Skeletal muscle satellite cell (primary cell): ENCODE measurements around the gene TRIO.
A peak's percentile ranks its signal among the peaks of the same experiment; 100 is the strongest.

Source experiments
- H3K27me3 ChIP-seq: 2 replicates; pipeline ENCODE4 v1.7.0; 2013; ENCODE audit warnings: low read length; ENCODE audit not compliant: control insufficient read depth, insufficient read depth
- H3K36me3 ChIP-seq: 2 replicates; pipeline ENCODE4 v1.7.0; 2013; ENCODE audit warnings: mild to moderate bottlenecking, control low read depth, low read length; ENCODE audit not compliant: insufficient read depth
- H3K4me1 ChIP-seq: 2 replicates; pipeline ENCODE4 v1.7.0; 2013; ENCODE audit warnings: low read length; ENCODE audit not compliant: control insufficient read depth, insufficient read depth
- H3K4me2 ChIP-seq: 2 replicates; pipeline ENCODE4 v1.7.0; 2013; ENCODE audit warnings: mild to moderate bottlenecking, low read length
- H3K4me3 ChIP-seq: 2 replicates; pipeline ENCODE4 v1.7.0; 2013; ENCODE audit warnings: low read length
- H3K9ac ChIP-seq: 2 replicates; pipeline ENCODE4 v1.7.0; 2013; ENCODE audit warnings: mild to moderate bottlenecking, low read depth, low read length, moderate library complexity
- H3K9me3 ChIP-seq: replicated peaks from 2 replicates; pipeline ENCODE4 v1.7.0; 2013; ENCODE audit warnings: mild to moderate bottlenecking, control low read depth, low read length

TRIO gene

DNA sequence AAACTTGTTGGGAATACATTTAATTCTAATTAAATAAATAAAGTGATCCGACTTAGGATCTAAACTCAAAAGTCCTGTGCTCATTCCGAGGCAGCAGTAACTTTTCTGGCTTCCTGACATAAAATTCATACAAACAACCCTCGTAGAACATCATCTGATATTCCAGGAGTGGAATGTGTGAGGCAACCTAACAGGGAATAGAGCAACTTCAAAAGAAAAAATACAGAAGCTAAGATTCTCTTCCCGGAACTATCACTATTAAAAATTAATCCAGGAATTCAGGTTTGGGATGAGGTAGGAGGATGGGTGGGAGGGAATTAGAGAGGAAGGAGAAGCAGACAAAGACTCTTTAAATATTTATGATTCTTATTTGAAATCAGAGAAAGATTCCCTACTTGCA, 32.9 kb upstream of the TRIO start:
- Histone ChIP-seq H3K27me3 (no peaks in the 10 kb centered on the region), H3K4me3 (no peak overlapping the region), H3K9me3 (peaks cover 6% of the 10 kb centered on the region), H3K36me3 (no peaks in the 10 kb centered on the region), H3K4me2 (peak overlapping the region; percentile 65), H3K9ac (peak overlapping the region; percentile 74), H3K4me1 (peaks cover 54% of the 10 kb centered on the region)

DNA sequence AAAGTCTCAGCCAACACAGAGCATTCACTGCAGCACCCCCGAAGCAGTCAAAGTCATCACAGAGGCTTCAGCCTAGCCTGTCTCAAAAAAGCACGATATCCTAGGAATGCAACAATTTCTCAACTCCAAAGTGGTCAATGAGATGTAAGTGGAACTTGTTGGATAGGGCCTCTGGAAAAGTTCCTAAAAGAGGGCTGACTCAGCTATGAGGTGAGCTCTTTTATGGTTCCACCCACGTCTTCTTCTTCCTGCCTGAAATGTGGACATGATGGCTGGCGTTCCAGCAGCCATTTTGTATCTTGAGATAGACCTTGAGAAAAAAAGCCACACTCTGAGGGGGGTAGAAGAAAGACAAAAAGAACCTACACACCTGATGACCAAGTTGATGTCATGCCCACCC, 32.5 kb upstream of the TRIO start:
- Histone ChIP-seq H3K4me3 (no peak overlapping the region), H3K36me3 (no peaks in the 10 kb centered on the region), H3K4me2 (no peak overlapping the region), H3K9me3 (peaks cover 6% of the 10 kb centered on the region), H3K4me1 (peaks cover 49% of the 10 kb centered on the region), H3K27me3 (no peaks in the 10 kb centered on the region), H3K9ac (peak overlapping the region; percentile 74)

DNA sequence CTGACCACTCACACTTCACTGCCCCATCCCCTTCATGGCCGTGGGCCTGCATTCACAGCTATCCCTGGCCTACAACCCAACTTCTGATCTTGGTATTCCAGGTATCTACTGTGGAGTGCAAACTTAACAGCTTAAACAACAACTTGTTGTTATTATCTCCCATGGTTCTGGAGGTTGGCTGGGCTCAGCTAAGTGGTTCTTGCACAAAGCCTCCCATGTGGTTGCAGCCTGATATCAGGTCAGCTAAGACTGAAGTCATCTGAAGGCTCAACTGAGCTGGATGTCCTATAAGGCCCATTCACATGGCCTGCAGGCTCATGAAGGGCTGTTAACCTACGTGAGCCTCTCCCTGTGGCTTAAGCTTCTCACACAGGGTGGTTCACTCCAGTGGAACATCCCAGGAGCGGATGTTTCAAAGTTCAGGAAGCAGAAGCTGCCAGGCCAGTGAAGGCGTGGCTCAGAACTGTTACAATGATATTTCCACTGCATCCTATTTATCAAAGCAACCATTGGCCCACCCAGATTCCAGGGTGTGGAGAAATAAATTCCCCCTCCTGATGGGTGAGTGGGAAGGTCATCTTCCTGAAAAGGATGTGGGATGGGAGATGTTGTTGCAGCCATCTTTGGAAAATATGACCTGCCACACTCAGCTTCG, 30.0 kb upstream of the TRIO start:
- no peak overlapping the region for H3K4me3 ChIP-seq
- peaks cover 6% of the 10 kb centered on the region for H3K9me3 ChIP-seq
- H3K4me2 ChIP-seq: no peak overlapping the region
- H3K36me3 ChIP-seq: no peaks in the 10 kb centered on the region
- H3K9ac ChIP-seq: no peak overlapping the region
- no peaks in the 10 kb centered on the region for H3K27me3 ChIP-seq
- peaks cover 27% of the 10 kb centered on the region for H3K4me1 ChIP-seq

DNA sequence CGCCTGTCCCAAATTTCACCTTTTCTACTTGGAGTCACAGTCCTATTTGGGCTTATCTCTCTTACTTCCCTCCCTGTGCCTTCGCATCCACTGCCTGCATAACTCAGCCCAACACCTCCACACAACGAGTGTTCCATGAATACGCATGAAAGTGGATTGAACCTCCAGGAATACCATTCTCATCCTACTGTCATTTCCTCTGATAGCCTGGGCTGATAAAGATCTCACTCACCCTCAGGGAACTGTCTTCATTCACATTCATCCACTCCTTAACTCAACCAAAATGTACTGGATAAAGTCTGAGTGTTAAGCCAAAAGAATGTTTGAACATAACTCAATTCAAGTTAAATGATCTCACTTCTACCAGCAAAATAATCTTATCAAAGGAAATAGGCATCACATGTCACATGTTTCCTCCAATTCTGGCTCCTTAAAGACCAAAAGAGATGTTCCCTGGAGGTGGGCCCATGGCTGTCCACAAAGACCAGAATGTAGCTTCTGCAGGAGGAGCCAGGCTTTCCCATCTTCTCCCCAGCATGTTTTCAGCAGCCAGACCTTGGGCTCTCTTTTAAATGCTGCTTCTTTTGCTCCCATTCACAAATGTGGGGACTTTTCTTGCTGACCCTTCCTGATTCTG, 28.4 kb upstream of the TRIO start:
- H3K4me1 ChIP-seq: peaks cover 13% of the 10 kb centered on the region
- no peak overlapping the region for H3K4me3 ChIP-seq
- H3K27me3 ChIP-seq: no peaks in the 10 kb centered on the region
- H3K9ac ChIP-seq: no peak overlapping the region
- peaks cover 6% of the 10 kb centered on the region for H3K9me3 ChIP-seq
- H3K4me2 ChIP-seq: no peak overlapping the region
- H3K36me3 ChIP-seq: no peaks in the 10 kb centered on the region

DNA sequence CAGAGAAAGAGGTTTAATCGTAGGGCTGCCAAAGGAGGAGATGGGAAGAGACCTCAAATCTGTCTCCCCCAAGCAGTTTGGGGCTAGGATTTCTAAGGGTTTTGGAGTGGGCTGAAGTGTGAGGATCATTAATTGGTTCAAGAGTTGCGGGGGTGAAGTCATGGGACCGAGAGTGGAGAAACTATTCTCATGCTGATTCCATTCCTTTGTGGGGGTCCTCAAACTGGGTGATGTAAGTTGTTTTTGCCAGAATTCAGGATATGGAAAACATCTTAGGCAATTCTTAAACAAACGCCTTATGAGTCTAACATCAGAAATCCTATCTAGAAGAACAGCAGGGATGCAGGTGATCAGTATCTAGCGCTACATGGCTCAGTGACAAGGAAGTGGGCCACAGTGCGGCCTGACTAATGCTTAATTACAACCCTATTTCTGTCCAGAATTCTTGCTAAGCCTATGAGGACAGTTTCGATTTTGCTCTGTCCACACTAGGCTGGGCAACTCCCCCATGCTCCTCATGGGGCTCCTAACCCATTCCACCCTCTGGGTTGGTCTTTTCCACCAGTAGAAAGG, 27.7 kb upstream of the TRIO start:
- H3K4me2 ChIP-seq: no peak overlapping the region
- H3K4me3 ChIP-seq: no peak overlapping the region
- no peaks in the 10 kb centered on the region for H3K36me3 ChIP-seq
- H3K4me1 ChIP-seq: peaks cover 6% of the 10 kb centered on the region
- H3K9ac ChIP-seq: no peak overlapping the region
- H3K27me3 ChIP-seq: no peaks in the 10 kb centered on the region
- peaks cover 6% of the 10 kb centered on the region for H3K9me3 ChIP-seq

DNA sequence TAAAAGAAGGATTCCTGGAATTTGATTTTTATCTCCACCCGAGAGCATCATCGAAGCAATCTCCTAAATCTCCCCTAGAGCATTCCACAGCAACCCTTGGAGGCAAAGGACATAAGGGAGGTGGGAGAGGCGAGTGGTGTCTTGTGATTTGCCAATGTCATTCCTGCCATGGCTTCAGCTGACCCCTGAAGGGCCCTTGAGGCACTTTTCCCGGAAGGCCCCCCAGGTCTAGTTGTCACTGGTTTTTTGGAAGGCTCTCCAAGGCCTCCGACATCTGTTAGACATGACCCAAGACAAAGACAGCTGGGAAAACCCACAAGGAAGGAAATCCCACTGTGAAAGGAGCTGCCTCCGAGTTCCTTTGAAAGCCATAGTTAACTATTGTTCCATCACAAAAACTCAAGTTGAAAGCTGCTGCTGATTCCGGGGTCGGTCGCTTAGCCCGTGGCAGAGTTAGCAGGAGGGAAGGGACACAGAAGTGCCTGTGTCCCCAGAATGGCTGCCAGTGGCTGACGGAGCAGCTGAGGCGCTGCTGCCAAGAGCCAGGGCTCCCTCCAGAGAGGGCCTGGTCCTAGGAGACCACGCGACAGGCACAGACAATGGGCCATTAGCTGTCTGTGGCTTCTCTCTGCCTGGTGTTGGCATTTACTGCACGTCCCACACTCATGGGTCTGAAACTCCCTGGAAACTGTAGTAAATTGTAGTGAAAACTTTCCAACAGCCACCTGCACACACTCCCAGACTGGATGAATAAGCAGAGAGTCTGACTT, 24.4 kb upstream of the TRIO start:
- Histone ChIP-seq H3K4me3 (no peak overlapping the region), H3K4me2 (no peak overlapping the region), H3K36me3 (no peaks in the 10 kb centered on the region), H3K9me3 (no peaks in the 10 kb centered on the region), H3K27me3 (no peaks in the 10 kb centered on the region), H3K4me1 (no peaks in the 10 kb centered on the region), H3K9ac (no peak overlapping the region)

DNA sequence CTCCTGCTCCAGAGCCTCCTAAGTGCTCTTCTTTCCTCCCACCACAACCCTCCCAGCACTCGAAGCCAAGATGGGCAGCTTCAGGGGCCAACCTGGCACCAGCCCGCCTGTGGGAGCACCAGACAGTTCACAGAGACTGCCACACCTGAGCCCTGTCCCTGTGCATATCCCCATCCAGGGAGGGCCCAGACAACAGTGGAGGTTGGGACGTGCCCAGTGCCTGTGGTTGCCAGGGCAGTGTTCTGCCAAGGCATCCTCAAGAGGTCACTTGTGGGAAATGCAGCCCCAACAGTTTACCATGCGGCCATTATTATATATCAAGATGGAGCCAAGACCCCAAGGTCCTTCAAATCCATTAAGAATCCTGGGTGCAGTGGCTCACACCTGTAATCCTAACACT, 23.0 kb upstream of the TRIO start:
- Histone ChIP-seq H3K9ac (no peak overlapping the region), H3K4me1 (no peaks in the 10 kb centered on the region), H3K4me2 (no peak overlapping the region), H3K9me3 (no peaks in the 10 kb centered on the region), H3K4me3 (no peak overlapping the region), H3K27me3 (no peaks in the 10 kb centered on the region), H3K36me3 (no peaks in the 10 kb centered on the region)

DNA sequence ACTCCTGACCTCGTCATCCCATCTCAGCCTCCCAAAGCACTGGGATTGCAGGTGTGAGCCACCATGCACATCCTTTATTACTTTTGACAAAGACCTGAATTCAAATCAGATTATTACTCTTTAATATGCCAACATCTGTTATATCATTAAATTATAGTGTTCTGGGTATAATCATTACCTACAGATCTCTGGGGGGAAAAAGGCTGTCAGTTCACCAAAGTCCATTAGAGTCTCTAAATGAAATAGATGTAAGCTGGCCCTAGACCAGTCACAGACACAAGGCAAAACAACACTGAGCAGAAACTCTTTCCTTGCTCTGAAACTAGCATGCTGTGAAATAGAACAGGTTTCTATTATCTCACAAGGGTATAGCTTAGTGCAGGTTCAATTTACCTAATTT, 21.6 kb upstream of the TRIO start:
- no peaks in the 10 kb centered on the region for H3K9me3 ChIP-seq
- no peaks in the 10 kb centered on the region for H3K4me1 ChIP-seq
- no peaks in the 10 kb centered on the region for H3K36me3 ChIP-seq
- no peak overlapping the region for H3K9ac ChIP-seq
- H3K4me2 ChIP-seq: no peak overlapping the region
- H3K27me3 ChIP-seq: no peaks in the 10 kb centered on the region
- H3K4me3 ChIP-seq: no peak overlapping the region

DNA sequence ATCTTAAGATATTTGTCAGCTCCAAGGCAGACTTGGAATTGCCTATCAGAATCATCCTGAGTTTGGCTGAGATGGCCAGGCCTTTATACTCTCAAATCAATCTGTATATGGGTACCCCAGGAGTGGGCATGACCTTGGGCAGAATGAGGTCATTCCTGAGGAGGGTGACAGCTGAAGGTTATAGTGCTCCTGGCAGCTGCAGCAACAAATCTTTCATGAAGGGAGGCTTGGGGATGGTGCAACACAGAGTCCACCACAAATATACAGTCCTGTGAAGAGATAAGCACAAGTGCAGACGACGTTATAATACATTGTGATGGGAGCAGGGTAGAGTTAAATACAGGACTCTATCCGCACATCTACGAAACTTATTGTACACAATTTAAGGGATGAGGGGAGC, 21.1 kb upstream of the TRIO start:
- Histone ChIP-seq H3K36me3 (no peaks in the 10 kb centered on the region), H3K4me1 (no peaks in the 10 kb centered on the region), H3K9ac (no peak overlapping the region), H3K4me3 (no peak overlapping the region), H3K27me3 (no peaks in the 10 kb centered on the region), H3K4me2 (no peak overlapping the region), H3K9me3 (no peaks in the 10 kb centered on the region)

DNA sequence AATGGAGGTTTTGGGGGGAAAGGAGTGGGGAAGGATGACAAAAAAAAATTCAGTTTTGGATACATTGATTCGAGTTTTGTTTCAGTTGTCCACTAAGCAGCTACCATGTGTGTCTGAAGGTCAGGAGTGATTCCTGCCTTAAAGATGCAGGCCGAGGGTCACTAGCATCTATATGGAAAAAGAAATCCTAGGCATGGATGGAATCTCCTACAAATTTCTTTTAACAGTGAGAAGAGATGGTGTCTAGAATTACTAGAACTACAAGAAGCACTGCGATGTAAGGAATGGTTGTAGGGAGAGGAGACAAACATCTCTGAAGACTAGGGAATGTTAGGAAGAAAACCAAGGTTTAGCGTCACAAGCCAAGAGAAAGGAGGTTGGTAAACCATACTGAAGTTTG, 19.6 kb upstream of the TRIO start:
- Histone ChIP-seq H3K9ac (no peak overlapping the region), H3K4me3 (no peak overlapping the region), H3K9me3 (no peaks in the 10 kb centered on the region), H3K36me3 (no peaks in the 10 kb centered on the region), H3K4me2 (no peak overlapping the region), H3K27me3 (no peaks in the 10 kb centered on the region), H3K4me1 (no peaks in the 10 kb centered on the region)

DNA sequence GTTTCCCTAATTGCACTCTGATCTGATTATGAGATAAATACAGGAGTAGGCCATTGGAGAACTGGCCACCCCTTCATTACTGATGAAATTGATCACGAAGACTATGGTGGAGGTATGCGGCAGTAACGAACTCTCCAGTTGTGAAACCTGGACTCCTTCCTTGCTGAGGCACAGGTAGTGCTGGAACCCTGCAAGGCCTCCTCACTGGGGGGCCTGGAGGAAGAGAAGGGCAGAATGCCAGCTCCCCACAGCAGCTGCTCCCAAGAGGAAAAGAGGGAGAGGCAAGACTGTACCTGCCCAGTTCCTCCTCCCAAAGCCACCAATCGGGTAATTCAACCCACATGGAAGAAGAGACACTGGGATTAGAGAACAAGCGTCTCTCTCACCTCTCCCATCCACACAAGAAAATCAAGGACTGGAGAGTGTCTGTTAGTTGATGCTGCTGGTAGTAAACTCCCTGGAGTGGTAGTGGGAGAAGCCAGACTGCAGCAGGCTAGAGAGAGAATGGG, 19.1 kb upstream of the TRIO start:
- H3K4me2 ChIP-seq: no peak overlapping the region
- H3K27me3 ChIP-seq: no peaks in the 10 kb centered on the region
- H3K9ac ChIP-seq: no peak overlapping the region
- H3K4me1 ChIP-seq: no peaks in the 10 kb centered on the region
- no peaks in the 10 kb centered on the region for H3K9me3 ChIP-seq
- no peak overlapping the region for H3K4me3 ChIP-seq
- no peaks in the 10 kb centered on the region for H3K36me3 ChIP-seq
